PC-9 (cell line): ENCODE data around the gene CDH22.

Source experiments
- EZH2 ChIP-seq: fragments of 200-600 bp; sonication (generic); IDR thresholded peaks from 2 replicates; pipeline ENCODE4 v1.8.0; 2017; ENCODE audit warnings: antibody characterized with exemption, low read depth
- TF ChIP-seq, protein P1 (sequence below): fragments of 200-600 bp; sonication (generic); conservative IDR thresholded peaks from 2 replicates; pipeline ENCODE4 v1.6.1; 2017; ENCODE audit warnings: mixed run types, antibody characterized with exemption, mild to moderate bottlenecking, moderate library complexity

- TF ChIP-seq, protein P1, sequence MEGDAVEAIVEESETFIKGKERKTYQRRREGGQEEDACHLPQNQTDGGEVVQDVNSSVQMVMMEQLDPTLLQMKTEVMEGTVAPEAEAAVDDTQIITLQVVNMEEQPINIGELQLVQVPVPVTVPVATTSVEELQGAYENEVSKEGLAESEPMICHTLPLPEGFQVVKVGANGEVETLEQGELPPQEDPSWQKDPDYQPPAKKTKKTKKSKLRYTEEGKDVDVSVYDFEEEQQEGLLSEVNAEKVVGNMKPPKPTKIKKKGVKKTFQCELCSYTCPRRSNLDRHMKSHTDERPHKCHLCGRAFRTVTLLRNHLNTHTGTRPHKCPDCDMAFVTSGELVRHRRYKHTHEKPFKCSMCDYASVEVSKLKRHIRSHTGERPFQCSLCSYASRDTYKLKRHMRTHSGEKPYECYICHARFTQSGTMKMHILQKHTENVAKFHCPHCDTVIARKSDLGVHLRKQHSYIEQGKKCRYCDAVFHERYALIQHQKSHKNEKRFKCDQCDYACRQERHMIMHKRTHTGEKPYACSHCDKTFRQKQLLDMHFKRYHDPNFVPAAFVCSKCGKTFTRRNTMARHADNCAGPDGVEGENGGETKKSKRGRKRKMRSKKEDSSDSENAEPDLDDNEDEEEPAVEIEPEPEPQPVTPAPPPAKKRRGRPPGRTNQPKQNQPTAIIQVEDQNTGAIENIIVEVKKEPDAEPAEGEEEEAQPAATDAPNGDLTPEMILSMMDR, result no peak
- no peak for TF ChIP-seq EZH2
Measured at GRCh38 chr20:46328200-46328882, 20.0 kb upstream of the CDH22 start.
